ENCODE results near the gene TSHZ1. TPM values are rescaled to one million over a fixed set of nuclear protein-coding genes. Genes with fewer than 3 reads are reported as not detected.

The TSHZ1 gene
- total RNA-seq, 4 donors from 2014 or later, result 5.4 to 20.2 (median 13.7) TPM

DNA sequence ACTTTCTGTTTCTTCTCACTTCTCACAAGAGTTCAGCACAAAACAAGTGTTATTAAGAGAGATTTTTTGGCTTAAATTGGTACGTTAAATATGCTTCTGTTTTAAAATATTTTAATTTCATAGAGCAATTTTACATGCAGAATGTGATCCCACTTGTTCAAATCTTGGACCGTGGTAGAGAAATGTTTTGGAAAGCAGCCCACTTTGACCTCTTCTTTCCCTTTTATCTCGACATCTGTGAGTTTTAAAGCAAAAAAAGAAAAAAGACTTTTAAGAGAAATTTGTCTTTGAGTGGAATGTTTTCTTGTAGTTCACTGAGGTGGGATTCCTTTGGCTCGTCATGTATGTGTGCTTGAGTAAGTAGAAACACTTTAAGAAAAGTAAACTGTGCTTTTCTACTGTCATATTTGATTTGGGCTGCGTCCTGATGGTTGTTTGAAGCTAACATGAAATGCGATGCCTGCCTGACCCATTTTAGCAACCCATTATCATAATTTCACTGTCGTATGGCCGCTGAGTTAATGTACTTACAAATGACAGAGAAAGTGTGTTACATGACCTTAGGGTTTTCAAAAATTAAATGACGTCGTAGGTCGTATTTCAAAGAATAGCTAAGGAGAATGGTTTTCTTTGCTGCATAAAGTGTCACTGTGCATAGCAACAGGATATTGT lies 54.5 kb downstream of the TSHZ1 start:
- intact Hi-C loops (cut with DNase I), result no loop called here
- TF ChIP-seq POLR2A (IDR thresholded peaks at IDR 0.05), result no peak
- TF ChIP-seq, protein P1, sequence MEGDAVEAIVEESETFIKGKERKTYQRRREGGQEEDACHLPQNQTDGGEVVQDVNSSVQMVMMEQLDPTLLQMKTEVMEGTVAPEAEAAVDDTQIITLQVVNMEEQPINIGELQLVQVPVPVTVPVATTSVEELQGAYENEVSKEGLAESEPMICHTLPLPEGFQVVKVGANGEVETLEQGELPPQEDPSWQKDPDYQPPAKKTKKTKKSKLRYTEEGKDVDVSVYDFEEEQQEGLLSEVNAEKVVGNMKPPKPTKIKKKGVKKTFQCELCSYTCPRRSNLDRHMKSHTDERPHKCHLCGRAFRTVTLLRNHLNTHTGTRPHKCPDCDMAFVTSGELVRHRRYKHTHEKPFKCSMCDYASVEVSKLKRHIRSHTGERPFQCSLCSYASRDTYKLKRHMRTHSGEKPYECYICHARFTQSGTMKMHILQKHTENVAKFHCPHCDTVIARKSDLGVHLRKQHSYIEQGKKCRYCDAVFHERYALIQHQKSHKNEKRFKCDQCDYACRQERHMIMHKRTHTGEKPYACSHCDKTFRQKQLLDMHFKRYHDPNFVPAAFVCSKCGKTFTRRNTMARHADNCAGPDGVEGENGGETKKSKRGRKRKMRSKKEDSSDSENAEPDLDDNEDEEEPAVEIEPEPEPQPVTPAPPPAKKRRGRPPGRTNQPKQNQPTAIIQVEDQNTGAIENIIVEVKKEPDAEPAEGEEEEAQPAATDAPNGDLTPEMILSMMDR (IDR thresholded peaks at IDR 0.05), result no peak
- WGBS, 2 donors, result 74 to 82% methylated on average over 11 of the region's 11 CpGs
- no peaks in the 10 kb centered on the region for H3K9me3 ChIP-seq
- no peaks in the 10 kb centered on the region for H3K27me3 ChIP-seq
- no peak overlapping the region for H3K27ac ChIP-seq
- H3K4me1 ChIP-seq, result peaks cover 0 to 28% (median 0%) of the 10 kb centered on the region in 3 donors
- DNase-seq, result no peak
- H3K4me3 ChIP-seq, result peak overlapping the region in 1 of 4 donors; percentile 0
- no peaks in the 10 kb centered on the region for H3K36me3 ChIP-seq

DNA sequence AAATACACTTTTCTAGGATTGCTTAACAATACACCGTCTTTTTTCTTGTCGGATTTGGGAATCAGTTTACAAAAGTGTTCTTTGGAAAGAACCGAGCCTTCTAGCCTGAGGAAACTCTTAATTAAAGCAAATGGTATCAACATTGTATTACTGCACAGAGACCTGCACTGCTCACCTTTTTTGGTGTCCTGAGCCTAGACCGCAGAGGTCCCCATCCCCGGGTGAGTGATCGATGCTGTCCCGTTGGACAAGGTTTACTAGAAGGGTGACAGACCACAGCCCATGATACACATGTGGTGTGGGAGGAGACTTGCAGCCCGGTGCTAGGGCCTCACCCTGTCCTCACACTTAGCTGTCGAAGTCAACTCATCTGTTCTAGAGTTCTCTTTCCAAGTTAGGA lies 55.3 kb downstream of the TSHZ1 start:
- Histone ChIP-seq H3K36me3 (no peaks in the 10 kb centered on the region), H3K4me3 (no peak overlapping the region), H3K4me1 (peaks cover 0 to 28% (median 0%) of the 10 kb centered on the region in 3 donors), H3K9me3 (no peaks in the 10 kb centered on the region), H3K27me3 (no peaks in the 10 kb centered on the region), H3K27ac (no peak overlapping the region)
- TF ChIP-seq, protein P1 (IDR thresholded peaks at IDR 0.05), result no peak
- TF ChIP-seq POLR2A (IDR thresholded peaks at IDR 0.05), result no peak
- 74 to 85% methylated on average over 5 to 9 of the region's 9 CpGs for WGBS, 2 donors
- intact Hi-C loops (cut with DNase I), result no loop called here
- no peak for DNase-seq

DNA sequence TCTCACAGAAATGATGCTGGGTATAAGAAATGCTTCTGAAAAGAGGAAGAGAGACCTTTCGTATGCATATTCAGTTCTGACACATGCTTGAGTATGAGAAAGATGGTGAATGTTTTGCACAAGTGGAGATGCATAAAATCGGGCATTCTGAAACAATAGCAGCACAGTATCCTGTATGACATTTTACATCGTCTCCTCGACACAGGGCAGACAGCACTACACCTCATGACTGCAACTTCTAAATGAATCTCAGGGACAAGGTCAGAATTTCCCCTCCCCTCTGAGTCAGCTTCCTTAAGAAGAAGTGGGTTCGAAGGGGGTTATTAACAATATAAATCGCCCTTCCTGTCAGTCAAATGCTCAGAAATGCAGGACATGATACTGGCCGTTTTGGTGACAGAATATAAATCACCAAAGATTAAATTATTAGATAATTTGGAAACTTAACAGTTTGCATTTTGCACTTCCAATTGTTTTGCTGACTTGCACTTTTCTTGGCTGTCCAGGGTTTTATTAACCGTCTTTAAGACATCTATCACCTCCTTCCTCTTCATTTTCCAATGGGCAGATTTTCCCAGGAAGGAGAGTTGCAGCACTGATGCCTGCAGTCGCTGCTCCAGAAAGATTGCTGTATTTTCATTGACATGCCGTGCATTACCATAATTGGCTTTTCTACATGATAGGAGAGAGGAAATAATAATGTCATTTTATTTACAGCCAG lies 57.2 kb downstream of the TSHZ1 start:
- Histone ChIP-seq H3K9me3 (no peaks in the 10 kb centered on the region), H3K27me3 (no peaks in the 10 kb centered on the region), H3K4me1 (peaks cover 0 to 28% (median 0%) of the 10 kb centered on the region in 3 donors), H3K36me3 (no peaks in the 10 kb centered on the region), H3K4me3 (no peak overlapping the region), H3K27ac (no peak overlapping the region)
- 59 to 65% methylated on average over 10 of the region's 10 CpGs for WGBS, 2 donors
- no peak for DNase-seq
- intact Hi-C loops (cut with DNase I), result no loop called here
- TF ChIP-seq, protein P1 (IDR thresholded peaks at IDR 0.05), result no peak
- TF ChIP-seq POLR2A (IDR thresholded peaks at IDR 0.05), result no peak

GRCh38 chr18:75268364-75268646 lies 57.7 kb downstream of the TSHZ1 start:
- H3K4me1 ChIP-seq, result peaks cover 0 to 28% (median 0%) of the 10 kb centered on the region in 3 donors

More at GRCh38 chr18:75268364-75268646, 57.7 kb downstream of the TSHZ1 start:
- 86 to 94% methylated on average over 5 of the region's 5 CpGs for WGBS, 2 donors
- H3K4me3 ChIP-seq, result no peak overlapping the region
- H3K36me3 ChIP-seq, result no peaks in the 10 kb centered on the region
- TF ChIP-seq, protein P1 (IDR thresholded peaks at IDR 0.05), result no peak
- no peak for TF ChIP-seq POLR2A (IDR thresholded peaks at IDR 0.05)
- no peak overlapping the region for H3K27ac ChIP-seq
- DNase-seq, result no peak
- intact Hi-C loops (cut with DNase I), result no loop called here
- H3K9me3 ChIP-seq, result no peaks in the 10 kb centered on the region
- no peaks in the 10 kb centered on the region for H3K27me3 ChIP-seq

All from esophagus squamous epithelium (tissue), 5 donors.